Measurements from ENCODE around the gene KBTBD2.
"Not testable (repeated sequence)": the region's sequence is repeated elsewhere in the genome, so short reads cannot be mapped to it uniquely, and the experiment has no call there.

Gene KBTBD2

DNA sequence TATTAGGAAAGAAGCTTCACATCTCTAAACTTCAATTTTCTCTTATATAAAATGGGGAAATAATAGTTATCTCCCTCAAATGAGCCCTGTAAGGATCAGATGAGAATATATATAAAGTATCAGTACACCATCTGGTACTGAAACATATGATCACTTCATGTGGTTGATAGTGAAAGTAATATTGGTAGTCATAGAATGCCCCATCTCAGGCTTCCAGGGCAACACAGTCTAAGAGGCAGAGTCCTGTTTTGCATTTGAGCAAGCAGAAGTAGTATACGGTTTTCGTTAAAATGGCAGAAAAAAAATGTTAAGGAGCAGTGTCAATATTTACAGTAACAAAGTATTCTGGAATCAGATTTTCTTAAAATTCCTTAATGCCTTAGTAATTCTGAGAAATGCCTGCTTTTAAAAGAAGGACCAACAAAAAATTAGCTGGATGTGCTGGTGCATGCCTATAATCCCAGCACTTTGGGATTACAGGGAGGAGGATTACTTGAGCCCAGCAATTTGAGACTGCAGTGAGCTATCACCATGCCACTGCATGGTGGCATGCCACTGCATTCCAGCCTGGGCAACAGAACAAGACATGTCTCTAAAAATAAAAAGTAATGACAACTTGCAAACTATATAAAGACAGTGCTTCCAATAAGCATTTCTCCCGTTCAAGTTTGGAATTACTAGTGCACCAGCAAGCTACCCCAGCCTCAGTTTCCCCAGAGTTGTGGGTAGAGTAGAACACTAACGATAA lies 19.8 kb downstream of the KBTBD2 start:
- Histone ChIP-seq H3K9me3 (replicated peaks; ENCODE audit: low read length) (no peaks in the 10 kb centered on the region), H3K4me1 (ENCODE audit: control insufficient read depth, insufficient read depth, low read length) (peaks cover under 1% of the 10 kb centered on the region), H3K4me3 (ENCODE audit: low read length) (no peak overlapping the region), H3K4me2 (ENCODE audit: low read length) (no peak overlapping the region), H3K9ac (ENCODE audit: low read depth, low read length) (no peak overlapping the region), H3K27me3 (ENCODE audit: control insufficient read depth, insufficient read depth, low read length) (no peaks in the 10 kb centered on the region), H3K36me3 (ENCODE audit: insufficient read depth, low read length) (peaks cover 74% of the 10 kb centered on the region)

DNA sequence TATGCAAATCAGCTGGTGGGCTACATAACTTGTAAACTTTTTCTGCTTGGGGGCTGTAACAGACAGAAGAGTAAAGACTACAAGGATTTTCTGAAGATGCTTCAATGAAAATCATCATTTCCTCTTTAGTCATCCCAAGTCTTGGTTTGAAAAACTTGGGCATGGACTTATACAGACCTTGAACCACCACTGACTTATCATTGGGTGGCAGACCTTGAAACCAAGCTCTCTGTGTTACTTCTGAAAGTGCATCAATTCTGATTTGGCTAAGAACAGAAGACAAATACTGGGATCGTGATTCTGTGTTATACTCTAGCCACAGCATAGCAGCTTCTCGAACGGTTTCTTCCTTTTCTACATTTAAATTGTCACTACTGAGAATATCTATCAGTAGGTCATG lies 21.3 kb downstream of the KBTBD2 start:
- Histone ChIP-seq H3K9ac (ENCODE audit: low read depth, low read length) (no peak overlapping the region), H3K4me3 (ENCODE audit: low read length) (no peak overlapping the region), H3K4me2 (ENCODE audit: low read length) (no peak overlapping the region), H3K36me3 (ENCODE audit: insufficient read depth, low read length) (peaks cover 82% of the 10 kb centered on the region), H3K9me3 (replicated peaks; ENCODE audit: low read length) (no peaks in the 10 kb centered on the region), H3K4me1 (ENCODE audit: control insufficient read depth, insufficient read depth, low read length) (no peaks in the 10 kb centered on the region), H3K27me3 (ENCODE audit: control insufficient read depth, insufficient read depth, low read length) (no peaks in the 10 kb centered on the region)

- Histone ChIP-seq H3K9me3 (replicated peaks; ENCODE audit: low read length) (no peaks in the 10 kb centered on the region), H3K9ac (ENCODE audit: low read depth, low read length) (no peak overlapping the region), H3K4me2 (ENCODE audit: low read length) (no peak overlapping the region), H3K4me1 (ENCODE audit: control insufficient read depth, insufficient read depth, low read length) (no peaks in the 10 kb centered on the region), H3K36me3 (ENCODE audit: insufficient read depth, low read length) (peaks cover 83% of the 10 kb centered on the region), H3K4me3 (ENCODE audit: low read length) (no peak overlapping the region), H3K27me3 (ENCODE audit: control insufficient read depth, insufficient read depth, low read length) (no peaks in the 10 kb centered on the region)
Measured at GRCh38 chr7:32869716-32870115, 21.8 kb downstream of the KBTBD2 start.

- Histone ChIP-seq H3K4me2 (ENCODE audit: low read length) (no peak overlapping the region), H3K36me3 (ENCODE audit: insufficient read depth, low read length) (peaks cover 72% of the 10 kb centered on the region), H3K9me3 (replicated peaks; ENCODE audit: low read length) (no peaks in the 10 kb centered on the region), H3K4me3 (ENCODE audit: low read length) (no peak overlapping the region), H3K9ac (ENCODE audit: low read depth, low read length) (no peak overlapping the region), H3K4me1 (ENCODE audit: control insufficient read depth, insufficient read depth, low read length) (no peaks in the 10 kb centered on the region), H3K27me3 (ENCODE audit: control insufficient read depth, insufficient read depth, low read length) (no peaks in the 10 kb centered on the region)
Measured at GRCh38 chr7:32868116-32868515, 23.4 kb downstream of the KBTBD2 start.

GRCh38 chr7:32865448-32866030 lies 26.0 kb downstream of the KBTBD2 start:
- no peak overlapping the region for H3K4me2 ChIP-seq (ENCODE audit: low read length)
- no peaks in the 10 kb centered on the region for H3K27me3 ChIP-seq (ENCODE audit: control insufficient read depth, insufficient read depth, low read length)
- no peak overlapping the region for H3K9ac ChIP-seq (ENCODE audit: low read depth, low read length)
- no peaks in the 10 kb centered on the region for H3K9me3 ChIP-seq (replicated peaks; ENCODE audit: low read length)
- H3K36me3 ChIP-seq (ENCODE audit: insufficient read depth, low read length), result peaks cover 47% of the 10 kb centered on the region
- H3K4me1 ChIP-seq (ENCODE audit: control insufficient read depth, insufficient read depth, low read length), result no peaks in the 10 kb centered on the region
- no peak overlapping the region for H3K4me3 ChIP-seq (ENCODE audit: low read length)

DNA sequence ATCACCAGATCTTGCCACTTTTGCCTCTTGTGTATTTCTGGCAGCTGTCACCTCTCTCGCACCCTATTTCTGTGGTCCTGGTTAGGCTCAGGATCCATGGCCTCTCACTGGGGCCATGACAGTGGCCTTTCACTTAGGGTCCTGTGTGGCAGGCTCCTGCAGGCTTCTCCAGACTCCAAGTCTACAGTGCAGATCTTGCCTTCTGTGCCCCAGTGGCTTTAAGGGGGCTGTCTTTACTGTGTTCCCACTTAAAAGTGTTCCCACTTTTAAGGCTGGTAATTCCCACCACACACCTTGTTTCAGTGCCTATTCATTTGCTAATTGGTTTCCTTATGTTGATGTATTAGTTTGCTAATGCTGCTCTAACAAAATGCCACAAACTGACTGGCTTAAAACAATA lies 27.7 kb downstream of the KBTBD2 start:
- H3K9me3 ChIP-seq (replicated peaks; ENCODE audit: low read length); H3K27me3 ChIP-seq (ENCODE audit: control insufficient read depth, insufficient read depth, low read length); H3K4me1 ChIP-seq (ENCODE audit: control insufficient read depth, insufficient read depth, low read length); H3K4me2 ChIP-seq (ENCODE audit: low read length); H3K4me3 ChIP-seq (ENCODE audit: low read length); H3K9ac ChIP-seq (ENCODE audit: low read depth, low read length): not testable (repeated sequence)
- H3K36me3 ChIP-seq (ENCODE audit: insufficient read depth, low read length), result peaks cover 30% of the 10 kb centered on the region

GRCh38 chr7:32860090-32860489 lies 31.5 kb downstream of the KBTBD2 start:
- H3K36me3 ChIP-seq (ENCODE audit: insufficient read depth, low read length), result no peaks in the 10 kb centered on the region
- no peak overlapping the region for H3K4me2 ChIP-seq (ENCODE audit: low read length)
- H3K4me1 ChIP-seq (ENCODE audit: control insufficient read depth, insufficient read depth, low read length), result no peaks in the 10 kb centered on the region
- H3K4me3 ChIP-seq (ENCODE audit: low read length), result no peak overlapping the region
- H3K9me3 ChIP-seq (replicated peaks; ENCODE audit: low read length), result no peaks in the 10 kb centered on the region
- H3K27me3 ChIP-seq (ENCODE audit: control insufficient read depth, insufficient read depth, low read length), result no peaks in the 10 kb centered on the region
- no peak overlapping the region for H3K9ac ChIP-seq (ENCODE audit: low read depth, low read length)

DNA sequence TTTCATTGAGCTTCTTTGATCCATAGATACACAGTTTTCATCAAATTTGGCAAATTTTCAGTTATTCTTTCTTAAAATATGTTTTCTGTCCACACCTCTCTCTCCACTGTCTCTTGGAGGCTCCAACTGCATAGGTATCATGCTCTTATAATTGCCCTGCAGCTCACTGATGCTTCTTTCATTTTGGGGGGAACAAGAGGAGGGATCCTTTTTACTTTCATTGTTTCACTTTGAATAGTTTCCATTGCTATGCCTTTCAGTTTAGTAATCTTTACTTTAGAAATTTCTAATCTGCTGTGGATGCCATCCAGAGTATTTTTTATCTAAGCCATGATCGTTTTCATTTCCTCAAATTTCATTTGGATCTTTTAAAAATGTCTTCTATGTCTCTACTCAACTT lies 32.9 kb downstream of the KBTBD2 start:
- no peaks in the 10 kb centered on the region for H3K27me3 ChIP-seq (ENCODE audit: control insufficient read depth, insufficient read depth, low read length)
- H3K9ac ChIP-seq (ENCODE audit: low read depth, low read length), result no peak overlapping the region
- H3K4me1 ChIP-seq (ENCODE audit: control insufficient read depth, insufficient read depth, low read length), result no peaks in the 10 kb centered on the region
- H3K4me3 ChIP-seq (ENCODE audit: low read length), result no peak overlapping the region
- H3K9me3 ChIP-seq (replicated peaks; ENCODE audit: low read length), result no peaks in the 10 kb centered on the region
- H3K4me2 ChIP-seq (ENCODE audit: low read length), result no peak overlapping the region
- H3K36me3 ChIP-seq (ENCODE audit: insufficient read depth, low read length), result no peaks in the 10 kb centered on the region

- H3K4me1 ChIP-seq (ENCODE audit: control insufficient read depth, insufficient read depth, low read length); H3K9me3 ChIP-seq (replicated peaks; ENCODE audit: low read length); H3K4me3 ChIP-seq (ENCODE audit: low read length); H3K36me3 ChIP-seq (ENCODE audit: insufficient read depth, low read length); H3K27me3 ChIP-seq (ENCODE audit: control insufficient read depth, insufficient read depth, low read length); H3K4me2 ChIP-seq (ENCODE audit: low read length); H3K9ac ChIP-seq (ENCODE audit: low read depth, low read length): not testable (repeated sequence)
Measured at GRCh38 chr7:32857063-32857462, 34.5 kb downstream of the KBTBD2 start.

DNA sequence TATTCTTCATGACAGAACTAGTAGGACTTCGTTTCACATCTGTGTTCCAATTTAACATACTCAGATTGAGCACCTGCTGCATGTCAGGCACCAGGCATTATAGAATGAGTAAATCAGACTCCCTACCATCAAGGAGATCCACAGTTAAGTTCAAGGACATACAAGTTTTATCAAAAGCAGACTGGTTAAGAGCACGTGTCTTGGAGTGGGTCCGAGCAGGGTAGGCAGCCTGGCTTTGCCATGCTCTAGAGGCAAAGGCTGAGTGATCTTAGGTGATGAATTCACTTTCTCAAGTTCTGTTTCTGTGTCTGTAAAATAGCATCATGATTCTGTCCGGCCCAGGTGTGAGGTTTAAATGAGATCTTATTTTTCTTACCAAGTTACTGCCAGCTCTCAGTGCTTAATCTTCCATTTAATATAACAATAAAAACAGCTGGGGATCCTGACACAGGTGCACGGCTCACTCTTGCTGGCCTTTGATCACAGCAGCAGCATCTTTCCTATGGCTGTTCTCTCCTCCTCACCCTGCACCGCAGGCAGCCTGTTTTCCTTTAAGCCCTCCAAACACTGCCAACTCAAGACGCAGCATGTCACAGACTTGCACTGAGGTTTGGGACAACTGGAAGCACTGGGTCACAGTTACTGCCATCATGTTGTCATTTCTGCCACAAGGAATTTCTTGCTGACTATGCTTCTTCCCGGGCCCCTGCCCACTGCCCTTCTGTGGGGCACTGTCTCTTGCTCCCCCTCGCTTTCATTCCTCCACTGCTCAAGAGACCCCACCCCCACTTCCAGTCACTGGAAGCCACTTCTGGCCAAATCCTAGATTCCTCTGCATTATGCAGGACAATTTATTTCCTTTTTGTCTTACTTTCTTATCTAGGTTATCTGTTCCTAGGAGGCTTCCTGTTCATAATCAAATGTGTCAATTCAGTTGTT lies 35.5 kb downstream of the KBTBD2 start:
- not testable (repeated sequence) for H3K36me3 ChIP-seq (ENCODE audit: insufficient read depth, low read length); H3K9ac ChIP-seq (ENCODE audit: low read depth, low read length); H3K4me2 ChIP-seq (ENCODE audit: low read length); H3K4me1 ChIP-seq (ENCODE audit: control insufficient read depth, insufficient read depth, low read length); H3K27me3 ChIP-seq (ENCODE audit: control insufficient read depth, insufficient read depth, low read length); H3K4me3 ChIP-seq (ENCODE audit: low read length); H3K9me3 ChIP-seq (replicated peaks; ENCODE audit: low read length)

DNA sequence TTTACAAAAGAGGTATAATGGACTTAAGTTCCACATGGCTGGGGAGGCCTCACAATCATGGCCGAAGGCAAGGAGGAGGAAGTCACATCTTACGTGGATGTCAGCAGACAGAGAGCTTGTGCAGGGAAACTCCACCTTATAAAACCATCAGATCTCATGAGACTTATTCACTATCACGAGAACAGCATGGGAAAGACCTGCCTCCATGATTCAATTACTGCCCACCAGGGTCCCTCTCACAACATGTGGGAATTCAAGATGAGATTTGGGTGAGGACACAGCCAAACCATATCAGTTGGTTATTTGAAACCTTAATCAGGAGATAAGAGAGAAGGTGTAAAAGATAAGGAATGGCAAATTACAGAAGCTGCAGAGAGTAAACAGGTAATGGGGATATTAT lies 40.9 kb downstream of the KBTBD2 start:
- not testable (repeated sequence) for H3K4me2 ChIP-seq (ENCODE audit: low read length); H3K9me3 ChIP-seq (replicated peaks; ENCODE audit: low read length); H3K4me3 ChIP-seq (ENCODE audit: low read length); H3K4me1 ChIP-seq (ENCODE audit: control insufficient read depth, insufficient read depth, low read length); H3K27me3 ChIP-seq (ENCODE audit: control insufficient read depth, insufficient read depth, low read length); H3K9ac ChIP-seq (ENCODE audit: low read depth, low read length); H3K36me3 ChIP-seq (ENCODE audit: insufficient read depth, low read length)
